BJ (cell line): ENCODE measurements around the gene PIKFYVE. TPM values are rescaled to one million over a fixed set of nuclear protein-coding genes. Genes with fewer than 3 reads are reported as not detected.

ENCODE experiments used
- CTCF ChIA-PET: fragments of 350-600 bp; formaldehyde crosslinking; extraction: SDS; loops from one replicate; lab custom pipeline; 2021; ENCODE audit warnings: antibody characterized with exemption, inconsistent platforms; lab: Yijun Ruan, JAX
- POLR2A ChIA-PET: fragments of 300-600 bp; sonication (Branson Sonifier 250); formaldehyde crosslinking; extraction: SDS; loops from one replicate; lab custom pipeline; 2021; ENCODE audit warnings: antibody characterized with exemption; lab: Charles Lee
- DNase-seq: peaks from one replicate; pipeline ENCODE4 v3.0.0-alpha.2; 2011; ENCODE audit warnings: low read depth
- H3K27me3 ChIP-seq: 2 replicates; pipeline ENCODE4 v1.6.0; 2011; ENCODE audit warnings: low read length; ENCODE audit not compliant: control insufficient read depth, insufficient read depth
- H3K36me3 ChIP-seq: 2 replicates; pipeline ENCODE4 v1.5.1; 2011; ENCODE audit warnings: low read length; ENCODE audit not compliant: control insufficient read depth, insufficient read depth
- H3K4me3 ChIP-seq: 2 replicates; pipeline ENCODE4 v1.5.1; 2011; ENCODE audit warnings: low read depth, mild to moderate bottlenecking, control low read depth, low read length
- polyA plus RNA-seq: library from polyadenylated mRNA; depleted of rRNA; stranded (reverse); fragments of >200 nt; gene quantifications from 2 replicates; pipeline ENCODE4 v1.2.3, GENCODE V29; 2011
- TF ChIP-seq, protein P1 (sequence below): IDR thresholded peaks from 2 replicates; pipeline ENCODE4 v1.5.1; 2011; ENCODE audit warnings: low read depth, mild to moderate bottlenecking, control low read depth, inconsistent platforms, low read length, moderate library complexity; ENCODE audit not compliant: insufficient read depth

PIKFYVE gene
- polyA plus RNA-seq, 1 experiment = 11.5 TPM

DNA sequence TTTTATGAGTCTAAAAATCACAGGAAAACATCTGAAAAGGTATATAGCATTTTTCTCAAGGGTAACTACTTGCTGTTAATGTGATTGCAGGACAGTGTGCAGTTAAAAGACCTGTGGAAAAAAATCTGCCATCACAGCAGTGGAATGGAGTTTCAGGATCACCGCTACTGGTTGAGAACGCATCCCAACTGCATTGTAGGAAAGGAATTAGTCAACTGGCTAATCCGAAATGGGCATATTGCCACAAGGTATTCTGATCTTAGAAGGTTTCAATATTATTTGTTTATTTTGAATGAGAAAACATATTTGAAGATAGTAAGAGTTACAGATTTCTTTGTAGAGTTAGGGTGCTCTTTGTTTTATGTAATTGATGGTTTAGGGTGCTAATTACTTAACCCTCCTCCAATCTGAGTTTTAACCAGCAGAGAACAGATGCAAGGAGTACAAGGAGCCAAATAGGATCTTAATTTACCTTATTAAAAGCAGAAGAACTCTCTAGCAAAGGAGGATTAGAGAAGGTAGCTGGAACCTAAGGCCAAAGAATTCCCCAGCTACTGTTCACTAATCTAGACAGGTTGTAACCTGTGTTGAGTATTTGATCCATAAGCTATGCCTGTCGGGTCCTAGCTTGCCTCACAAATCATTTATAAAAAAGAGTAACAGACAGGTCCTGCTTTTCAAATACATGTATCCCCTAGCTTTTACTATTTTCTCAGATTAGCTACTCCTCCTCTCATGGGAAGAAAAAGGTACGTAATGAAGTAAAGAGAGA lies 35.0 kb downstream of the PIKFYVE start:
- no peak for DNase-seq
- Histone ChIP-seq H3K36me3 (peaks cover 9% of the 10 kb centered on the region), H3K4me3 (no peak overlapping the region), H3K27me3 (no peaks in the 10 kb centered on the region)
- ChIA-PET POLR2A (no interaction called here), CTCF (no interaction called here)
- TF ChIP-seq, protein P1, sequence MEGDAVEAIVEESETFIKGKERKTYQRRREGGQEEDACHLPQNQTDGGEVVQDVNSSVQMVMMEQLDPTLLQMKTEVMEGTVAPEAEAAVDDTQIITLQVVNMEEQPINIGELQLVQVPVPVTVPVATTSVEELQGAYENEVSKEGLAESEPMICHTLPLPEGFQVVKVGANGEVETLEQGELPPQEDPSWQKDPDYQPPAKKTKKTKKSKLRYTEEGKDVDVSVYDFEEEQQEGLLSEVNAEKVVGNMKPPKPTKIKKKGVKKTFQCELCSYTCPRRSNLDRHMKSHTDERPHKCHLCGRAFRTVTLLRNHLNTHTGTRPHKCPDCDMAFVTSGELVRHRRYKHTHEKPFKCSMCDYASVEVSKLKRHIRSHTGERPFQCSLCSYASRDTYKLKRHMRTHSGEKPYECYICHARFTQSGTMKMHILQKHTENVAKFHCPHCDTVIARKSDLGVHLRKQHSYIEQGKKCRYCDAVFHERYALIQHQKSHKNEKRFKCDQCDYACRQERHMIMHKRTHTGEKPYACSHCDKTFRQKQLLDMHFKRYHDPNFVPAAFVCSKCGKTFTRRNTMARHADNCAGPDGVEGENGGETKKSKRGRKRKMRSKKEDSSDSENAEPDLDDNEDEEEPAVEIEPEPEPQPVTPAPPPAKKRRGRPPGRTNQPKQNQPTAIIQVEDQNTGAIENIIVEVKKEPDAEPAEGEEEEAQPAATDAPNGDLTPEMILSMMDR = no peak

DNA sequence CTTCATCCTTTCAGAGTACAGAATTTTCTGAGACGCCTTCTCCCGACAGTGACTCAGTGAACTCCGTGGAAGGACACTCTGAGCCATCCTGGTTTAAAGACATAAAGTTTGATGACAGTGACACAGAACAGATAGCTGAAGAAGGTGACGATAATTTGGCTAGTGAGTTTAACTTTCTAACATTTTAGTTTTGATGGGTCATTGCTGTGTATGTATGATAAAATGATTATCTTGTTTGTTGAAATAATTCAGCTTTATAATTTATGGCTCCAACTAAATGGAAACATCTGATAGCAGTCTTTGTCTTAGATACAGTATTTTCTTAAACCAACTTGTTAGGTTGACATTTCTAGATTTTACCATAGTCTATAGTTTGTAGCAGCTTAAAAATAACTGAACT lies 38.1 kb downstream of the PIKFYVE start:
- POLR2A ChIA-PET = interaction anchor here (0.7 kb wide), 1 partner anchor 620 kb away, joined by 5 read pairs; no protein-coding TSS in a partner anchor

DNA sequence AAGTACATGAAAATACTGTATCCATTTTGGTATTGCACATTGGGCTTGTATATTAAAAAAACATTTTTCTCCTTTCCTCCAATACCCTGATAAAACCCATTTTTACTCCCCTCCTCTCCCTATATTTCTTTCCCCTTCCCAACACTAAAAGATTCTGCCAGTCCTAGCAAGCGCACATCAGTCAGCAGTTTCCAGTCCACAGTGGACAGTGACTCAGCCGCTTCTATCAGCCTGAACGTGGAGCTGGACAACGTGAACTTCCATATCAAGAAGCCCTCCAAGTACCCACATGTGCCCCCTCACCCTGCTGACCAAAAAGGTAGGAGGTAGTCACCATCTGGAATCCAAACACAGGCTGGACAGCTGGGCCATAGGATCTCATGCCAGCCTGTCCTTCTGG lies 38.6 kb downstream of the PIKFYVE start:
- TF ChIP-seq, protein P1 = no peak
- CTCF ChIA-PET = no interaction called here
- Histone ChIP-seq H3K27me3 (no peaks in the 10 kb centered on the region), H3K36me3 (peaks cover 7% of the 10 kb centered on the region), H3K4me3 (no peak overlapping the region)
- POLR2A ChIA-PET = no interaction called here
- DNase-seq = no peak

More for the DNA sequence above, 38.1 kb downstream of the PIKFYVE start:
- CTCF ChIA-PET = no interaction called here
- Histone ChIP-seq H3K36me3 (peaks cover 7% of the 10 kb centered on the region), H3K4me3 (no peak overlapping the region), H3K27me3 (no peaks in the 10 kb centered on the region)
- TF ChIP-seq, protein P1 = no peak
- no peak for DNase-seq

DNA sequence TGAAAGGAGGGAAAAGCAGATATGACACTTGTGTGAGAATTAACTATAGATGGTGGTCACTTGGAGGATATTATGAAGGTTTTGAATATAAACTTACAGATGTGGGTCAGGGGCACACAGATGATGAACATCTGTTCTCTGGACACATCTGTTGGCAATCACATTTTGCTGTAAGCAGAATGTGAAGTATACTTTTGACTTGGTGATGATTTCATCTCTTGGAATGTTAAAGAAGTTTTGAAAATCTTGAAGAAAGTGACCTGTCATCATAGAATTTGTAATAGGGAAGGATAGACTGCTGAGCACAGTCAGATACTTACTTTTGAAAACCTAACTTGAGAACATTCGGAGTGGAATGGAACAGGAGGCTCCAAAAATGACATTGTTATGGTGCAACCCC lies 40.2 kb downstream of the PIKFYVE start:
- ChIA-PET POLR2A (no interaction called here), CTCF (interaction anchor here (1.1 kb wide), 1 partner anchor 130 kb away, joined by 3 read pairs; no protein-coding TSS in a partner anchor)
- Histone ChIP-seq H3K36me3 (peaks cover 6% of the 10 kb centered on the region), H3K27me3 (no peaks in the 10 kb centered on the region), H3K4me3 (no peak overlapping the region)
- peak; percentile 38 for DNase-seq
- TF ChIP-seq, protein P1 = no peak

DNA sequence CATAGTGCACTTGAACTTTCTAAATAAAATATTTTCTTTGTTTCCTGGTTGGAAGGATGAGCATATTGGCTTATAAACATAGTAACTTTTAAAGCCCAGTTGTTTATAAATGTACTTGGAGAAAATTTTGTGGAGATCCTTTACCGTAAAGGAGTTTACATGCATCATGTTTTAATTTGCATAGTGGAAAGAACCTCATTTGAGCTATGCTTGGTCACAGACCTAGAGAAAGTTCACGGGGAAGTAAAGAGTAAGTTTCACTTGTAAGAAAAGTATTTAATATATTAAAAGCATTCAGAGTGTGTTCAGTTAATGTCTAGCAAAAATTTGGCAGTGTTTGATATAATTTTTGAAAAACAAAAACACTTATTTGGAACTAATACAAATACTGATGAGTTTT lies 45.3 kb downstream of the PIKFYVE start:
- ChIA-PET POLR2A (no interaction called here), CTCF (no interaction called here)
- Histone ChIP-seq H3K27me3 (no peaks in the 10 kb centered on the region), H3K4me3 (no peak overlapping the region), H3K36me3 (peaks cover 4% of the 10 kb centered on the region; the same call in 1 of the 2 replicates)
- TF ChIP-seq, protein P1 = no peak
- no peak for DNase-seq
